Measurements from ENCODE around the gene SHISA7.

Gene SHISA7

DNA sequence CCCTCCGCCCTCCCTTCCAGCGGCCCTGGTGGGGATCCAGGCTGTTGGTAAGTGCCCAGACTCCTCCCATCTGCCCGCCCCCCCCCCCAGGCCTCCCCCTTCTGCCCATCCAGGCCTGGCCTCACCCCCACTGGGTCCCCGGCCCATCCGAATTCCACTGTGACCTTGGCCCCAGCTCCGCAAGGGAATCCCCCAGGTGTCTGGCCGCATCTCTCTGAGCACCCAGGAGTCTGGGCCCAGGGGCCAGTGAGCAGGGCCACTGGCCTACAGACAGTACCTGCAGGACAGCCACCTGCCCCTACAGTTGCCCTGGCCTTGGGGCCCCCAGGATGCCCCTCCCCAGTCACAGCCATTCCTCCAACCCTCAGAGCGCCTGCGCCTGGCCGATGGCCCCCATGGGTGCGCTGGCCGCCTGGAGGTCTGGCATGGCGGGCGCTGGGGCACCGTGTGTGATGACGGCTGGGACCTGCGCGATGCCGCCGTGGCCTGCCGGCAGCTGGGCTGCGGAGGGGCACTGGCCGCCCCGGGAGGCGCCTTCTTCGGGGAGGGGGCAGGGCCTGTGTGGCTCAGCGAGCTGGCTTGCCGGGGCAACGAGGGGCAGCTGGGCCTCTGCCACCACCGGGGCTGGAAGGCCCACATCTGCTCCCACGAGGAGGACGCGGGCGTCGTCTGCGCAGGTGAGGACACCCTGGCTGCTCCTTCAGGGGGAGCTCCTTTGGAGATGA is 46.0 kb upstream of the SHISA7 start:
- no peak for ATAC-seq
- no peak for TF ChIP-seq PPARA (CRISPR knock-in tag; IDR thresholded peaks at IDR 0.05; ENCODE audit: borderline replicate concordance)
- TF ChIP-seq, protein P1, sequence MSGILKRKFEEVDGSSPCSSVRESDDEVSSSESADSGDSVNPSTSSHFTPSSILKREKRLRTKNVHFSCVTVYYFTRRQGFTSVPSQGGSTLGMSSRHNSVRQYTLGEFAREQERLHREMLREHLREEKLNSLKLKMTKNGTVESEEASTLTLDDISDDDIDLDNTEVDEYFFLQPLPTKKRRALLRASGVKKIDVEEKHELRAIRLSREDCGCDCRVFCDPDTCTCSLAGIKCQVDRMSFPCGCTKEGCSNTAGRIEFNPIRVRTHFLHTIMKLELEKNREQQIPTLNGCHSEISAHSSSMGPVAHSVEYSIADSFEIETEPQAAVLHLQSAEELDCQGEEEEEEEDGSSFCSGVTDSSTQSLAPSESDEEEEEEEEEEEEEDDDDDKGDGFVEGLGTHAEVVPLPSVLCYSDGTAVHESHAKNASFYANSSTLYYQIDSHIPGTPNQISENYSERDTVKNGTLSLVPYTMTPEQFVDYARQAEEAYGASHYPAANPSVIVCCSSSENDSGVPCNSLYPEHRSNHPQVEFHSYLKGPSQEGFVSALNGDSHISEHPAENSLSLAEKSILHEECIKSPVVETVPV (CRISPR knock-in tag; IDR thresholded peaks at IDR 0.05), result no peak
- no peak for TF ChIP-seq BACH2 (CRISPR knock-in tag; IDR thresholded peaks at IDR 0.05; ENCODE audit: borderline replicate concordance)
- no peak for TF ChIP-seq SNAI2 (CRISPR knock-in tag; IDR thresholded peaks at IDR 0.05)
- no peak for TF ChIP-seq ZNF565 (CRISPR knock-in tag; conservative IDR thresholded peaks at IDR 0.05; ENCODE audit: low read depth)
- TF ChIP-seq, protein P2, sequence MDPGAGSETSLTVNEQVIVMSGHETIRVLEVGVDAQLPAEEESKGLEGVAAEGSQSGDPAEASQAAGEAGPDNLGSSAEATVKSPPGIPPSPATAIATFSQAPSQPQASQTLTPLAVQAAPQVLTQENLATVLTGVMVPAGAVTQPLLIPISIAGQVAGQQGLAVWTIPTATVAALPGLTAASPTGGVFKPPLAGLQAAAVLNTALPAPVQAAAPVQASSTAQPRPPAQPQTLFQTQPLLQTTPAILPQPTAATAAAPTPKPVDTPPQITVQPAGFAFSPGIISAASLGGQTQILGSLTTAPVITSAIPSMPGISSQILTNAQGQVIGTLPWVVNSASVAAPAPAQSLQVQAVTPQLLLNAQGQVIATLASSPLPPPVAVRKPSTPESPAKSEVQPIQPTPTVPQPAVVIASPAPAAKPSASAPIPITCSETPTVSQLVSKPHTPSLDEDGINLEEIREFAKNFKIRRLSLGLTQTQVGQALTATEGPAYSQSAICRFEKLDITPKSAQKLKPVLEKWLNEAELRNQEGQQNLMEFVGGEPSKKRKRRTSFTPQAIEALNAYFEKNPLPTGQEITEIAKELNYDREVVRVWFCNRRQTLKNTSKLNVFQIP (CRISPR knock-in tag; IDR thresholded peaks at IDR 0.05; ENCODE audit: borderline replicate concordance, low read depth), result no peak
- TF ChIP-seq ESRRG (CRISPR knock-in tag; IDR thresholded peaks at IDR 0.05), result no peak
- no peak for TF ChIP-seq TOX (CRISPR knock-in tag; IDR thresholded peaks at IDR 0.05; ENCODE audit: borderline replicate concordance)
- TF ChIP-seq, protein P3, sequence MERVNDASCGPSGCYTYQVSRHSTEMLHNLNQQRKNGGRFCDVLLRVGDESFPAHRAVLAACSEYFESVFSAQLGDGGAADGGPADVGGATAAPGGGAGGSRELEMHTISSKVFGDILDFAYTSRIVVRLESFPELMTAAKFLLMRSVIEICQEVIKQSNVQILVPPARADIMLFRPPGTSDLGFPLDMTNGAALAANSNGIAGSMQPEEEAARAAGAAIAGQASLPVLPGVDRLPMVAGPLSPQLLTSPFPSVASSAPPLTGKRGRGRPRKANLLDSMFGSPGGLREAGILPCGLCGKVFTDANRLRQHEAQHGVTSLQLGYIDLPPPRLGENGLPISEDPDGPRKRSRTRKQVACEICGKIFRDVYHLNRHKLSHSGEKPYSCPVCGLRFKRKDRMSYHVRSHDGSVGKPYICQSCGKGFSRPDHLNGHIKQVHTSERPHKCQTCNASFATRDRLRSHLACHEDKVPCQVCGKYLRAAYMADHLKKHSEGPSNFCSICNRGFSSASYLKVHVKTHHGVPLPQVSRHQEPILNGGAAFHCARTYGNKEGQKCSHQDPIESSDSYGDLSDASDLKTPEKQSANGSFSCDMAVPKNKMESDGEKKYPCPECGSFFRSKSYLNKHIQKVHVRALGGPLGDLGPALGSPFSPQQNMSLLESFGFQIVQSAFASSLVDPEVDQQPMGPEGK (CRISPR knock-in tag; IDR thresholded peaks at IDR 0.05; ENCODE audit: borderline replicate concordance), result no peak
- TF ChIP-seq ZNF8 (CRISPR knock-in tag; IDR thresholded peaks at IDR 0.05), result no peak
- TF ChIP-seq ZFP30 (CRISPR knock-in tag; IDR thresholded peaks at IDR 0.05), result no peak

DNA sequence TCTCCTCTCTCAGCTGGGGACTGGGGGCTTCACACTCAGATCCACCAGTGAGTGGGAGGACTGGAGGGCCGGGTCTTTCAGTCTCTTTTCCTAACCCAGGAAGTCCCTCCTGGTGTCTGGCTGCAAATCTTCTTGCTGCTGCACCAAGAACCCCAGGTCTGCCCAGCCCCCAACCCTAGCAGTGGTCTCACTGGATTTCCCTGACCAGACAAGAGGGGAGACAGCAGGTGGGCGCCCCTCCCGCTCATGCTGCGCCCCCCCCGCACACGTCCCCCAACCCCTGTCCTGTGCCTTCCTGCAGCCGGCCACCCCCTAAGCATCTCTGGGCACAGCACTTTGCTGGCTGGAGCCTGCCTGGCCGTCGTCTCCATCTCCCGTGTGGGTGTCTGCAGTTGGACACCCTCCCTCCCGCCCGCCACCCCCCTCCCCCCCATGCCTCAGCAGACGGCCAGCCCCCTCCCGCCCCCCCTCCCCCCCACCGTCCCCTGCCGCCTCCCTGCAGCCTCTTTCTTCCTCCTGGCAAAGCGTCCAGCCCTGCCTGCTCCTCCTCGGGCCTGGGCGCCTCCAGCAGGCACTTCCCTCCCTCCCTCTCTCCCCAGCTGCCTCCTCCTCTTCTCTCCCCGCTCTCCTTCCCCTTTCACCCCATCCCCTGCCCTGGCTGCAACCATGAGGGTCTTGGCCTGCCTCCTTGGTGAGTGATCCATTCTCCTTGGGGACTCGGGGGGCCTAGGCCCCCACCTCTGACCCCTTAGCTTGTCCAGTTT is 45.0 kb upstream of the SHISA7 start, which contains the start of gene SSC5D:
Gene SSC5D (plus strand): TSS at position 513 of the 764 bp plus-strand sequence. CDS start 154 bp downstream, at position 667.
- TF ChIP-seq, protein P1 (CRISPR knock-in tag; IDR thresholded peaks at IDR 0.05), result no peak
- TF ChIP-seq SNAI2 (CRISPR knock-in tag; IDR thresholded peaks at IDR 0.05), result no peak
- no peak for TF ChIP-seq RARB (CRISPR knock-in tag; IDR thresholded peaks at IDR 0.05)
- TF ChIP-seq TCF4 (CRISPR knock-in tag; IDR thresholded peaks at IDR 0.05; ENCODE audit: borderline replicate concordance), result no peak
- no peak for TF ChIP-seq ESRRG (CRISPR knock-in tag; IDR thresholded peaks at IDR 0.05)
- TF ChIP-seq PPARA (CRISPR knock-in tag; IDR thresholded peaks at IDR 0.05; ENCODE audit: borderline replicate concordance), result no peak
- no peak for TF ChIP-seq ZFP30 (CRISPR knock-in tag; IDR thresholded peaks at IDR 0.05)
- no peak for TF ChIP-seq CSDC2 (CRISPR knock-in tag; IDR thresholded peaks at IDR 0.05)
- TF ChIP-seq BACH2 (CRISPR knock-in tag; IDR thresholded peaks at IDR 0.05; ENCODE audit: borderline replicate concordance), result no peak
- TF ChIP-seq OSR1 (CRISPR knock-in tag; IDR thresholded peaks at IDR 0.05), result no peak
- no peak for TF ChIP-seq GLIS3 (CRISPR knock-in tag; IDR thresholded peaks at IDR 0.05)
- TF ChIP-seq, protein P4, sequence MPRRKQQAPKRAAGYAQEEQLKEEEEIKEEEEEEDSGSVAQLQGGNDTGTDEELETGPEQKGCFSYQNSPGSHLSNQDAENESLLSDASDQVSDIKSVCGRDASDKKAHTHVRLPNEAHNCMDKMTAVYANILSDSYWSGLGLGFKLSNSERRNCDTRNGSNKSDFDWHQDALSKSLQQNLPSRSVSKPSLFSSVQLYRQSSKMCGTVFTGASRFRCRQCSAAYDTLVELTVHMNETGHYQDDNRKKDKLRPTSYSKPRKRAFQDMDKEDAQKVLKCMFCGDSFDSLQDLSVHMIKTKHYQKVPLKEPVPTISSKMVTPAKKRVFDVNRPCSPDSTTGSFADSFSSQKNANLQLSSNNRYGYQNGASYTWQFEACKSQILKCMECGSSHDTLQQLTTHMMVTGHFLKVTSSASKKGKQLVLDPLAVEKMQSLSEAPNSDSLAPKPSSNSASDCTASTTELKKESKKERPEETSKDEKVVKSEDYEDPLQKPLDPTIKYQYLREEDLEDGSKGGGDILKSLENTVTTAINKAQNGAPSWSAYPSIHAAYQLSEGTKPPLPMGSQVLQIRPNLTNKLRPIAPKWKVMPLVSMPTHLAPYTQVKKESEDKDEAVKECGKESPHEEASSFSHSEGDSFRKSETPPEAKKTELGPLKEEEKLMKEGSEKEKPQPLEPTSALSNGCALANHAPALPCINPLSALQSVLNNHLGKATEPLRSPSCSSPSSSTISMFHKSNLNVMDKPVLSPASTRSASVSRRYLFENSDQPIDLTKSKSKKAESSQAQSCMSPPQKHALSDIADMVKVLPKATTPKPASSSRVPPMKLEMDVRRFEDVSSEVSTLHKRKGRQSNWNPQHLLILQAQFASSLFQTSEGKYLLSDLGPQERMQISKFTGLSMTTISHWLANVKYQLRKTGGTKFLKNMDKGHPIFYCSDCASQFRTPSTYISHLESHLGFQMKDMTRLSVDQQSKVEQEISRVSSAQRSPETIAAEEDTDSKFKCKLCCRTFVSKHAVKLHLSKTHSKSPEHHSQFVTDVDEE (CRISPR knock-in tag; IDR thresholded peaks at IDR 0.05), result no peak
- no peak for TF ChIP-seq ZC3H10 (CRISPR knock-in tag; IDR thresholded peaks at IDR 0.05)
- TF ChIP-seq ZNF70 (CRISPR knock-in tag; IDR thresholded peaks at IDR 0.05), result no peak
- no peak for TF ChIP-seq ZNF565 (CRISPR knock-in tag; conservative IDR thresholded peaks at IDR 0.05; ENCODE audit: low read depth)
- TF ChIP-seq, protein P2 (CRISPR knock-in tag; IDR thresholded peaks at IDR 0.05; ENCODE audit: borderline replicate concordance, low read depth), result no peak
- TF ChIP-seq, protein P5, sequence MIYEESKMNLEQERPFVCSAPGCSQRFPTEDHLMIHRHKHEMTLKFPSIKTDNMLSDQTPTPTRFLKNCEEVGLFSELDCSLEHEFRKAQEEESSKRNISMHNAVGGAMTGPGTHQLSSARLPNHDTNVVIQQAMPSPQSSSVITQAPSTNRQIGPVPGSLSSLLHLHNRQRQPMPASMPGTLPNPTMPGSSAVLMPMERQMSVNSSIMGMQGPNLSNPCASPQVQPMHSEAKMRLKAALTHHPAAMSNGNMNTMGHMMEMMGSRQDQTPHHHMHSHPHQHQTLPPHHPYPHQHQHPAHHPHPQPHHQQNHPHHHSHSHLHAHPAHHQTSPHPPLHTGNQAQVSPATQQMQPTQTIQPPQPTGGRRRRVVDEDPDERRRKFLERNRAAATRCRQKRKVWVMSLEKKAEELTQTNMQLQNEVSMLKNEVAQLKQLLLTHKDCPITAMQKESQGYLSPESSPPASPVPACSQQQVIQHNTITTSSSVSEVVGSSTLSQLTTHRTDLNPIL (CRISPR knock-in tag; IDR thresholded peaks at IDR 0.05; ENCODE audit: low read depth), result no peak
- no peak for TF ChIP-seq TOX (CRISPR knock-in tag; IDR thresholded peaks at IDR 0.05; ENCODE audit: borderline replicate concordance)
- TF ChIP-seq ISL1 (CRISPR knock-in tag; IDR thresholded peaks at IDR 0.05), result no peak
- peak; percentile 10 for ATAC-seq
